Head of caudate nucleus (tissue), 42 donors: Measurements from ENCODE around the gene ZNF556.
A peak's percentile ranks its signal among the peaks of the same experiment; 100 is the strongest.

ENCODE experiments used
- DNase-seq, 42 donors: peaks; one replicate each; pipeline versions ENCODE4 v3.0.0 to v3.0.0-alpha.2; 2020 to 2021; ENCODE audit warnings: mixed read lengths in 7 of 42
- intact Hi-C: fragments of 100-400 bp; cut with DNase I; formaldehyde crosslinking; loops from one replicate; pipeline ENCODE4 v1.15.0; 2022

The ZNF556 gene

DNA sequence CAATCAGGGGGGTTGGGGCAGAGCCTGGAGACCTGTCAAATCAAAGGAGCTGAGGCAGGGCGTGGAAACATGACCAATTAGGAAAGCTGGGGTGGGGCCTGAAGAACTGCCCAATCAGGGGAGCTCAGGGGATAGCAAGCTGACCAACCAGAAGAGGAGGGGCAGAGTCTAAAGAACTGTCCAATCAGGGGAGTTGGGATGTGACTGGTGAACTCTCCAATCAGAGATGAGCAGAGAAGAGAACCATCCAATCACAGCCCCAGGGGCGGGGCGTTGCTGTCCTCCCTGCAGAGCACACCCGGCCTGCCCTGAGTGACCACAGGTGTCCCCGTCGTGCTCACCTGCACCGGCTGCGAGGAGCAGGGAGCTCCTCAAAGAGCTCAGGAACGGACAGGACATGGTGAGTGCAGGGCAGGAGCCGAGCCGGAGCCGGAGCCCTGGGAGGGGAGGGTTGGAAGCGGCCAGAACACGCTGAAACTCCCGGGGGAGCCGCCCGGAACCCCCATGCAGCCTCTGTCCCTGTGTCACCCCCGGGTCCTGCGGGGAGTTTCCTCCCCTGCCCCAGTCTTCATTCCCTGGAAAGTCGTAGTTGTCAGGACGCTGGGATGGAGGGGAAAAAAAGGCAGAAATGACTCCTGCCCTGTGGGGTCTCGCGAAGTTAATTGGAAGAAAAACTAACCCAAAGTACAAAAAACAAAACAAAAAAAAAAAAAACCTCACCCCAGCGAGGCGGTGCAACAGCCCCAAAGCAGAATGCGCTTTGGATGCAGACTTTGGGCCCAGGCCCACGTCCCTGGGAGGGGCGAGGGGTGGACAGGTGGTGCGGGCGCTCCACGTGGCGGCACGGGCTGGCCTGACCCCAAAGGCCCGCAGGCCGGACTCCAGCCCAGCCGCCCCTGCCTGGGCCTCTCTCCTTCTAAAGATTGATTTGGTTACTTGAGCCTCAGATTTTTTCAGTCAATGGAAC lies at the start of gene ZNF556:
Gene ZNF556, plus strand, starts transcription at position 311 of the 967 bp plus-strand sequence. Its CDS starts 87 bp downstream, at position 398.
- DNase-seq: peak in 34 of 42 donors; percentile 7 to 64 (median 31)
- intact Hi-C loops: no loop called here

DNA sequence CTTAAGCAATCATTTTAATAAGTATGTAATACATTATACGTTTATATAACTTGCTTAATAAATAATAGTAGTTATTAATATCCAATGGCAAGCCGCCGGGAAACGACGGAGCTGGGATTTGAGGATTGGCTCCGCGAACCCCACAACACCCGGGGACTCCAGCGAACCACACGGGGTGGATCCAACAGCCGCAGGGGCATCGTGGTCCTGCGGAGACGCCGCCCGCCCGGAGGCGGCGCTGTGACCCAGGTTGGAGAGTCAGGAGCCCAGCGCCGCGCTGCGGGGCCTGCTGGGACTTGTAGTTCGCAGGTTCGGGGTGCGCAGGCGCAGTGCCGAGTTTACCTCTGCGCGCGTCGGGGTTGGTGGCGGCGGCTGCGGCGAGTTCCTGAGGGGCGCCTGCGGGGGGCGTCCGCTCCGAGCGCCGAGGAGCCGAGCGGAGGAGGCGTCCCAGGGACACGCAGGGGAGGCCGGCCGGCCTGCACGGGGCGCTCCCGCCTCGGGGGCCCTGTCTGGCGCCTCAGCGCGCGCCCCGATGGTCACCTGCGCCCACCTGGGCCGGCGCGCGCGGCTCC lies 47.5 kb upstream of the ZNF556 start, which contains the start of gene ZNF554:
Gene ZNF554, plus strand, starts transcription at position 329 of the 572 bp plus-strand sequence. Its CDS starts 204 bp downstream, at position 533.
- intact Hi-C loops: no loop called here
- DNase-seq: peak; percentile 88 to 99 (median 96)

- DNase-seq: peak in 6 of 42 donors; percentile 5 to 44 (median 32)
- intact Hi-C loops: no loop called here
Measured at GRCh38 chr19:2820112-2820702, 46.9 kb upstream of the ZNF556 start.

DNA sequence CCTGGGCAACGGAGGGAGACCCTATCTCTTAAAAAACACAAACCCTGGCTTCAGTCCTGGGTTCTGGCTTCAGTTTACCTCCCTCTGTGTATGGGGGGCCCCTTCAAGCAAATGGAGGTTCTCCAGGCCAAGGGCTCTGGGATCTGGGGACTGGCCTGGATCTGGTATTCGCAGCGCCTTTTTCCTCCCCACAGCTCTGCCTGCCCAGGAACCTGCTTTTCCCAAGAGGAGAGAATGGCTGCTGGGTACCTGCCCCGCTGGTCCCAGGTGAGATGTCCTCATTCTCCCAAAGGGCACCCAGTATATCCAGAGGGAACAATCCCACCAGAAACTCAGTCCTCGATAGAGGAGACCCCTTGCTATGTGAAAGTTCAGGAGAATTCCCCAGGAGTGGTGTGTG lies 44.3 kb upstream of the ZNF556 start:
- no peak for DNase-seq
- intact Hi-C loops: no loop called here

GRCh38 chr19:2823646-2824045 lies 43.5 kb upstream of the ZNF556 start:
- intact Hi-C loops: no loop called here

DNA sequence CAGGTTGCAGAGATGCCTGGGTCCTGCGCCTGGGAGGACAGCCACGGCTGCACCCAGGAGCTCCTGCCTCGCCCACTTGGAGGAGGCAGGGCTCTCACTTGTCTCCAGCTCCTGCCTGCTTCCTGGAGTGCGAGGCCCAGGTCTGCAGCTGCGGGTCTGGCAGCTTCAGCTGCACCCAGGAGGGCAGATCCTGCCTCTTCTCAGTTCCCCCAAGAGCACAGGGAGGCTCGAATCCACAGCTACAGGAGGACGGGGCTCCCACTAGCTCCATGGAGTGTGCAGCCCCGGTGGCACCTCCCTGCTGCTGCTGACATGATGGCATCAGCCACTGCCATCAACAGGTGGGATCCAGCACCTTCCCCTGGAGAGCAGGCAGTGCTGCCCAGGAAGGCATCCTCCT lies 43.0 kb upstream of the ZNF556 start:
- DNase-seq: no peak
- intact Hi-C loops: no loop called here

More at GRCh38 chr19:2823646-2824045, 43.5 kb upstream of the ZNF556 start:
- DNase-seq: no peak

DNA sequence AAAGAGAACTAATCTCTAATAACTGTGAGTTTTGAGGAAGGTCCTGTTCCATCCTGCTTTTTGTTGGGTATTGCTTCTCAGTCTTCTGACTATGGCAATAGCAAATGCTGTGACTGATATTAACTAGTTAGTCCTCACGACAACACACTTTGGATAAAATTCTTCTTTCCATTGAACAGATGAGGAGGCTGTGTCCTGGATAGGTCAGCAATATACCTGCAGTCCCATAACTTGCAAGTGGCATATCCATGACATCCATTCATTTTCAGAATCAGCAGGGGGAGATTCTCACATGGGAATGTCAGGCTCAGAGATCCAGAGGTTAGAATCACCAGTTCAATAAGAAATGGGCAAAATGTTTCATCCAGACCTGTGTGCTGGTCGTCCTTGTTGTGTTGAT lies 40.1 kb upstream of the ZNF556 start:
- no peak for DNase-seq
- intact Hi-C loops: no loop called here

- DNase-seq: no peak
- intact Hi-C loops: no loop called here
Measured at GRCh38 chr19:2827840-2828489, 39.2 kb upstream of the ZNF556 start.

- no peak for DNase-seq
- intact Hi-C loops: no loop called here
Measured at GRCh38 chr19:2834294-2834871, 32.8 kb upstream of the ZNF556 start.

DNA sequence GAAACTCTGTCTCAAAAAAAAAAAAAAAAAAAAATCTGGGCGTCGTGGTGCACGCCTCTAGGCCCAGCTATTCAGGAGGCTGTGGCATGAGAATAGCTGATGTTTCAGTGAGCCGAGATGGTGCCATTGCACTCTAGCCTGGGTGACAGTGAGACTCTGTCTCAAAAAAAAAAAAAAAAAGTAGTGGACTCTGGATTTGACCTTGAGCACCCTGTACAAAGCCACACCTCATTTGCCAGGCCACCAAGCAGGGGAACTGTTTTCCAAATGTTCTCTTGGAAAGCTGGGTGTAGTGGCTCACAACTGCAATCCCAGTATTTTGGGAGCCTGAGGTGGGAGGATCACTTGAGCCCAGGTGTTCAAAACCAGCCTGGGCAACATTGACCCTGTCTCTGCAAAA lies 29.7 kb upstream of the ZNF556 start:
- DNase-seq: no peak
- intact Hi-C loops: no loop called here

DNA sequence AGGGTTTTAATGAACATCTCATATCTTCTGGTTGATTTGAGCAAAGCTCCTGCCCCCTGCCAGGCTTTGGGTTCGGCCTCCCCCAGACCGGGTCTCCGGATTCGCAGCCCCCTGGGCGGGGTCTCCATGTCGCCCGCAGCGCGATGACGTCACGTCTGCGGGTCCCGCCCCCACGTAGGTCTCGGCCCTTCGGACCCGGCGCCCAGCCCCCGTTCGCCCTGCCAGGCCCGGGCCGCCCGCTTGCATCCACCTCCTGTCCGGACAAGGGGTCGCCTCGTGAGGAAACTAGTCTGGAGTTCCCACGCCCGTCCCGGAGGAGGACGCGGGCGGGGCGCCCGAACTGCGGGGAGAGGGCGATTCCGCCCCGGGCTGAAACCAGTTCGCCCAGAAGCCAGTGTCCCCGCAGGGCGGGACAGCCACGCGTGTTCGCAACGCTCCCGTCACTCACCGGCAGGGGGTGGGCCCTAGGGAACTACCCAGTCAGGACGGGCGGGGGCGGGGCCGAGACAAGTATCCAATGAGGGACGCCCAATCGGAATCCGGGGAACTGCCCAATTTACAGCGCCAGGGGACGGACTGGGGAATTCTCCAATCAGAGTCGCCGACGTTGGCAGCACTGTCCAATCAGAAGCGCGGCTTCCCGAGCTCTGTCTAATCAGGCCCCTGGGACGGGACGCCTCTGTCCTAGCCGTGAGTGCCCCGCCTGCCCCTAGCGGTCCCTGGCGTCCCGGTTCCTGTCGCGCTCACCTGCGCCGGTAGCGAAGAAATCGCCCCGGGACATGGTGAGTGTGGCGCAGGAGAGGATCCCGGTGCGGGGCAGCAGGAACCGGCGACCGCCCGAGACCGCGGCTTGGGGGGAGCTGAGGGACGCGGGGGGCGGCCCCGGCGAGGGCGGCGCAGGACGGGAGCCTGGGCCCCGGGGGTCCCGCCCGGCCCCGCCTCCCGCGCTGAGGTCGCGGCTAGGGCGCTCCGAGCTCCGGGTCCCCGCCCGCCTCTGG lies 26.0 kb upstream of the ZNF556 start, which contains the start of gene ZNF555:
Gene ZNF555, plus strand, starts transcription at position 682 of the 998 bp plus-strand sequence. Its CDS starts 98 bp downstream, at position 780.
- intact Hi-C loops: no loop called here
- DNase-seq: peak; percentile 99 to 100 (median 100)

- intact Hi-C loops: no loop called here
- DNase-seq: peak in 1 of 42 donors; percentile 44
Measured at GRCh38 chr19:2841855-2842574, 25.1 kb upstream of the ZNF556 start.

DNA sequence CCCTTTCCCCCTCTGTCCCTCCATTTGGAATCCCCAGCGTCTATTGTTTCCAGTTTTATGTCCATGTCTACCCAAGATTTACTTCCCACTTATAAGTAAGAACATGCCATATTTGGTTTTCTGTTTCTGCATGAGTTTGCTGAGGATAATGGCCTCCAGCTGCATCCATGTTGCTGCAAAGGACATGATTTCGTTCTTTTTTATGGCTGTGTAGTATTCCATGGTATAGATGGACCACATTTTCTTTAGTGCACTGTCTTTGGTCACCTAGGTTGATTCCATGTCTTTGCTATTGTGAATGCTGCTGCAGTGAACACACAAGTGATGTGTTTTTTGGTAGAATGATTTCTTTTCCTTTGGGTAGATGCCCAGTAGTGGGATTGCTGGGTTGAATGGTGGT lies 22.0 kb upstream of the ZNF556 start:
- intact Hi-C loops: no loop called here
- no peak for DNase-seq

DNA sequence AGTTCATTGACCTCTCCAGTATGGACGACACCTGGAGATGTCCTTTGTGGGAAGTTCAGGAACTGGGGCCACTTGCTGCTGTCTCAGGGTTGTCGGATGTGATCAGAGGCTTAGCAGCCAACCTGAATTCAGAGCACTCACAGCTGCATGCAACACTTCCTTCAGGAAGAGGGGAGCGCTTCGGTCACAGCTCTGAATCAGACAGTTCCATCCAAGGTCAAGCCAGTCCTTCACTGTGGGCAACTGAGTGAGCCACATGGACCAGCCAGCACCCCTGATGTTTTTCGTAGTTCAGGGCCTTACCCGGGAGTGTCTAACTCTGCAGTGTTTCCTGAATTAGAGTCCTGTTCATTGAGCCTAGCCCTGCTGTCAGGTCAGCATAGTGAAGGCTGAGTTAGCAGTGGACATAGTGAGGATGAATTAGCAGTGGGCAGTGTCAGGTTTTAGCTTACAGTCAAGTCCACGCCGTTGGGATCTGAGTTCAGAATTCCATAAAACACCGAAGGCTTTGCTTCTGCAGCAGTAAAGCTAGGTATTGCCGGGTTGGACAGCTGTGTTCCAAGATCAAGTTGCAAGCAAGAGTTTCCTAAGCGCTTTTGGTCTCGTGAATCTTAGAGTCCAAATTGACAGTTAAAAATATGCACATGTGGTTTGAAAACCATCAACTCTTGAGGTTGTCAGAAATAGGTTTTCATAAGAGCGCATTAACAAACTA lies 20.8 kb upstream of the ZNF556 start:
- intact Hi-C loops: no loop called here
- no peak for DNase-seq

GRCh38 chr19:2847507-2847906 lies 19.6 kb upstream of the ZNF556 start:
- intact Hi-C loops: no loop called here
- DNase-seq: no peak

DNA sequence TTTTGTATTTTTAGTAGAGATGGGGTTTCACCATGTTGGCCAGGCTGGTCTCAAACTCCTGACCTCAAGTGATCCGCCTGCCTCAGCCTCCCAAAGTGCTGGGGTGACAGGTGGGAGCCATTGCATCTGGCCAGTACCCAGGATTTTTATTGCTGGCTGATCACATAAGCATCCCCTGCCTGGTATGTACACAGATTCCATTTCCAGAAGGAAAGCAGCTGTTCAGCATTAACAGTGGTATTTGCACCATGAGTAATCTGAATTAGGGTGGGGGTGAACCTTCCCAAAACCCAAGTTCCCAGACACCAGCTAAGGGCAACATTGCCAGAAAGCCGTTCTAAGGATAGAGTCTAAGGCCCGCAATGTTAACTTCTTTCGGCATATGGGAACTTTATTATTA lies 18.5 kb upstream of the ZNF556 start:
- intact Hi-C loops: no loop called here
- DNase-seq: no peak
